GM12864 (cell line): ENCODE measurements around the gene CELA3A.
A peak's percentile ranks its signal among the peaks of the same experiment; 100 is the strongest.
"Not testable (repeated sequence)": the region's sequence is repeated elsewhere in the genome, so short reads cannot be mapped to it uniquely, and the experiment has no call there.

Experiments
- DNase-seq: peaks from one replicate; pipeline ENCODE4 v3.0.0-alpha.2; 2011; ENCODE audit warnings: low read depth
- H3K4me3 ChIP-seq: 2 replicates; pipeline ENCODE4 v1.5.1; 2011; ENCODE audit warnings: mild to moderate bottlenecking, low read depth, low read length, control low read depth
- CTCF ChIP-seq: IDR thresholded peaks from 2 replicates; pipeline ENCODE4 v1.5.1; 2011; ENCODE audit warnings: low read depth, mild to moderate bottlenecking, moderate library complexity, low read length, control low read depth, inconsistent platforms; ENCODE audit errors: missing control alignments

Gene CELA3A

DNA sequence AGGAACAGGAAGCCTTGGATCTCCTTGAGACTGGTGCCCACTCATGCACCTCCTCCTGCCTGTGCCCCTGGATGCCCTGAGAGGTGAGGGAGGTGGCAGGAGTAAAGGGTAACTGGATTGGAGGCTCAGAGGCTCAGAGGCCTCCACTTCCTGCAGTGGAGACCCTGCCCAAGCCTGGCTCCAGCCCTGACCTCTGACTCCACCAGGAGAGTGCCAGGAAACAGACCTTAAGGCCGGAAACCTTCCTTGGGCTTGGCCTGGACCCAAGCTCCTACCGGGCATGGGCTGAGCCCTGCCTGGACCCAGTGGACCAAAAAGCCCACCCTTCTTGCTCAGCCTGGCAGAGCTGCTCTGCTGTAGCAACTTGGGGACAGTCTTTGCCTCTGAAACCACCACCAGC lies 39.7 kb upstream of the CELA3A start:
- no peak for TF ChIP-seq CTCF
- DNase-seq = no peak
- no peak overlapping the region for H3K4me3 ChIP-seq

- peak; percentile 95 for TF ChIP-seq CTCF
- peak; percentile 39 for DNase-seq
- H3K4me3 ChIP-seq = no peak overlapping the region
Observed at GRCh38 chr1:21963477-21964217, 37.8 kb upstream of the CELA3A start.

GRCh38 chr1:21966247-21967000 lies 35.0 kb upstream of the CELA3A start:
- DNase-seq = no peak
- H3K4me3 ChIP-seq = no peak overlapping the region
- TF ChIP-seq CTCF = no peak

GRCh38 chr1:21967216-21967615 lies 34.2 kb upstream of the CELA3A start:
- not testable (repeated sequence) for H3K4me3 ChIP-seq, DNase-seq

- DNase-seq, H3K4me3 ChIP-seq: not testable (repeated sequence)
Observed at GRCh38 chr1:21969066-21969465, 32.4 kb upstream of the CELA3A start.

DNA sequence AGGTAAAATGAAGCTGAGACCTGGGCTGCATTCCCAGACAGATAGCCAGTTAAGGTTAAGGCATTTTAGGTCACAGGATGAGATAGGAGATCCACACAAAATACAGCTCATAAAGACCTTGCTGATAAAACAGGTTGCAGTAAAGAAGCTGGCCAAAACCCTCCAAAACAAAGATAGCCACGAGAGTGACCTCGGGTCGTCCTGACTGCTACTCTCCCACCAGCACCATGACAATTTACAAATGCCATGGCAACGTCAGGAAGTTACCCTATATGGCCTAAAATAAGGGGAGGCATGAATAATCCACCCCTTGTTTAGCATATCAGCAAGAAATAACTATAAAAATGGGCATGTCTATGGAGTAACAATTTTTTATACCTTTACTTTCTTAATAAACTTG lies 30.9 kb upstream of the CELA3A start:
- H3K4me3 ChIP-seq, DNase-seq: not testable (repeated sequence)

DNA sequence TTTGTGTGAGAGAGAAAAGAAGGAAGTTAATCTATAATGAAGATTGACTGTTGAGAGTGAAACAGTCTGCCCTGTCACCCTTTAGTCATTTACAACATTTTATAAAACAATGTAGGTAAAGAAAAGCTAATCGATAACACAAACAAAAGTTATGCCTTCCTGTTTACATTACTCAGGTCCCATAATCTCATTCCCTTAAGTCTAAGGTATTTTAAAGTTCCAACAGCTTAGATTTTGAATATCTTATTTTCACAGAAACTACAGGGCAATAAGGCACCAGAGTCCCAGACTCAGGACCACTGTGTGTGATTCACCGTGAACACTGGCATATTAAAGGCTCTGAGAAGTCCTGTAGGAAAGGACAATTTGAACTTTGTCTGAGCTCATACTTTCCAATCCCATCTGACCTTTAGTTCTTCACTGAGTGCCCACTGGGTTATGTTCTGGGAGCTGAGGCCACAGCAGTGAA lies 28.4 kb upstream of the CELA3A start:
- not testable (repeated sequence) for DNase-seq, H3K4me3 ChIP-seq

- not testable (repeated sequence) for H3K4me3 ChIP-seq, DNase-seq
Observed at GRCh38 chr1:21973948-21974347, 27.5 kb upstream of the CELA3A start.

DNA sequence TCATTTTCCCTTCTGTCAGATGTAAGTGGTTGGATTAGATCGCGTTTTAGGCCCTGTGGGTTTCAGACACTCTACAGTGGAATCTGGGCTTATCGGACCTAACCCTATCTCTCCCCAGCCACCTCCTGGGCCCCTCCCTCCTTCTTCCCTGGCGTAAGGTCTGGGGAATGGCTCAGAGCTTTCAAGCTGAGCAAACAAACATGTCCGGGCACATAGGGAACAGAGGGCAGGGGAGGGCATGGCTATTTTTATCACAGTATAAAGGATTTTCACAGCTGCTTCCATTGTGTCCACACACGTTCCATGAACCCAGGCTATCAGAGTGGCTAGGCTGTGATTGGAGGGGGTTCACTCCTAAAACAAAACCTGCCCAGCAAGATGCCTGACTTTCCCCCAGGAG lies 26.8 kb upstream of the CELA3A start:
- not testable (repeated sequence) for H3K4me3 ChIP-seq, DNase-seq

DNA sequence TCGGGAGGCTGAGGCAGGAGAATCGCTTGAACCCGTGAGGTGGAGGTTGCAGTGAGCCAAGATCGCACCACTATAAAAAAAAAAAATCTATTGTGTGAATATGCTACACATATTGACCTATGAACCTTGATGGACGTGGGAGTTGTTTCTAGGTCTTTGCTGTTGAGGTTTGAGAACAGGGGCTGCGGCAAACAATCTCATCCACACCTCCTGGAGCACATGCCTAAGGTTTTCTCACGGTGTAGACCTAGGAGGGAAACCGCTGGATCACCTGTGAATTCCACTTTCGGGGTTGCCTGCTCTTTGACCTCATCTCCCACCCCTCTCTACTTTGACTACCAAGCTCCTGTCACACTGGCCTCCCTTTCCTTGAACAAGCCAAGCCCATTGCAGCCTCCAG lies 26.2 kb upstream of the CELA3A start:
- not testable (repeated sequence) for DNase-seq, H3K4me3 ChIP-seq

DNA sequence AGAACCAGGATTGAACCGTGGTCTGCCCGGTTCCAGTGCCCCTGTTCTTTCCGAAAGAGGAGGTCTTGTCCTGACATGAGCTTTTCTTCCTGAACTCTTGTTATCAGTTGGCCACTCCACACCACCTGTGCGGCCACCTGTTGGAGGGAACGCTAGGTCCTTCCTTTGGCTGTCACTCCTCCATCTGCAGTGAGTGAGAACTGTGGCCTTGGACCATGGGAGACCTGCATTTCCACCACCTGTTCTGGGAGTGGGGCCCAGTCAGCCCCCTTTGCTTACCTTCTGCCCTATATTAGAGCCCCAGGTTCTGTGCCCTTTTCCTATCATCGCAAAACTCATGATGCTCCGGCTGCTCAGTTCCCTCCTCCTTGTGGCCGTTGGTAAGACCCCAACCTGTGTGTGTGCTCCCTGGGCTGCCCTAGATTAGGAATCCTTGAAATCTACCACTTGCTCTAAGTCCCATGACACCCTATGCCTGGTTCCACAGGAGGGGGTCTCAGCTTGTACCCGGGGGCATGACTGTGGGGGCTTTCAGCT lies 24.7 kb upstream of the CELA3A start, which contains the start of gene CELA3B:
TSS of gene CELA3B (plus strand) at position 320 of the 537 bp plus-strand sequence. CDS start at position 338, 18 bp downstream.
- DNase-seq, H3K4me3 ChIP-seq: not testable (repeated sequence)

GRCh38 chr1:21978209-21978608 lies 23.2 kb upstream of the CELA3A start:
- not testable (repeated sequence) for DNase-seq, H3K4me3 ChIP-seq

DNA sequence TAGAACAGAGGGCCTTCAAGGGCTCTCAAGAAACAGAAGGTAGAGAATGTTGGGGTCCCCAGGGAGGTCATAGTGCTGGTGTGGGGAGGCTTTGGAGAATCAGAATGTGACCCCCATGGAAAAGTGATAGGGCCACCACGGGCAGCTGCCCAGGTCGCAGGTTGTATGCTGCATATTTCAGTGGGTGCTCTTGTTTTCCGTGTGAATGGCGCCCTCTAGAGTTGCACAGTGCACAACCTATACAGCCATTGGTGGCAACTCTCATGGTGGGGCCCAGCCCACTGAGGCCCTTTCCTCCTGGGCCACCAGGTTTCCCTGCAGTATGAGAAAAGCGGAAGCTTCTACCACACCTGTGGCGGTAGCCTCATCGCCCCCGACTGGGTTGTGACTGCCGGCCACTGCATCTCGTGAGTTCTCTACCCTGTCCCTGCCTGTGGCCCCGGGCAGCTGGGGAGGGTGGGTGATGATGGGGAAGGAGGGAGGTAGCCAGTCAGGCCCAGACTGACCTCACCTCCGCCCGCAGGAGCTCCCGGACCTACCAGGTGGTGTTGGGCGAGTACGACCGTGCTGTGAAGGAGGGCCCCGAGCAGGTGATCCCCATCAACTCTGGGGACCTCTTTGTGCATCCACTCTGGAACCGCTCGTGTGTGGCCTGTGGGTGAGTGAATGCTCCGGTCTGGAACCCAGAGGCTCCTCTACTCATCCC lies 20.8 kb upstream of the CELA3A start:
- not testable (repeated sequence) for H3K4me3 ChIP-seq, DNase-seq

DNA sequence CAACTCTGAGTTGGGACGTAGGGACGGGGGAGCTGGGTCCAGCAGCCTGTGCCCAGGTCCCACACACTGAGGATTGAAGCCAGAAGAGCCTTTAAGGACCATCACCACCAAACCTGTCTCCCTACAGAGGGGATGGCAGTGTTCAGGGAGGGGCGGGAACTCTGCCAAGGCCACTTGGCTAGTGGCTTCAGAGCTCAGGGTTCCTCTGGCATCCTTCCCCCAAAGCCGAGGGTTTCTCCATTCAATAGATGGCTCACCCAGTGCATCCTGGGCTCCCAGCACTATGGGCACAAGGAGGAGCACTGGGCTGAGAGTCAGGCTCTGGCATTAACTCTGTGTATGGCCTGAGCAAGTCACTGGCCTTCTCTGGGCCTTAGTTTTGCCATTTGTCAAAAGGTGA lies 20.2 kb upstream of the CELA3A start:
- not testable (repeated sequence) for DNase-seq, H3K4me3 ChIP-seq

GRCh38 chr1:21982122-21982521 lies 19.3 kb upstream of the CELA3A start:
- not testable (repeated sequence) for DNase-seq

More at GRCh38 chr1:21982122-21982521, 19.3 kb upstream of the CELA3A start:
- not testable (repeated sequence) for H3K4me3 ChIP-seq
